OCI-LY1 (cell line): ENCODE results near the gene GABBR2.

Experiments used
- H2AFZ ChIP-seq: fragments of 200-600 bp; sonication (generic), shearing (Covaris generic); 2 replicates; pipeline ENCODE4 v1.6.0; 2014; ENCODE audit warnings: antibody characterized with exemption, mild to moderate bottlenecking, low read length
- H3F3A ChIP-seq: fragments of 200-600 bp; sonication (generic), shearing (Covaris generic); 2 replicates; pipeline ENCODE4 v1.6.0; 2014; ENCODE audit warnings: mild to moderate bottlenecking, antibody characterized with exemption, low read length, moderate library complexity; ENCODE audit not compliant: insufficient read depth
- H3K27ac ChIP-seq: fragments of 200-600 bp; sonication (generic); 2 replicates; pipeline ENCODE4 v1.5.1; 2014; ENCODE audit warnings: low read length, mixed run types, mild to moderate bottlenecking, low read depth; ENCODE audit not compliant: poor library complexity, severe bottlenecking
- H3K27me3 ChIP-seq: fragments of 200-600 bp; sonication (generic); 2 replicates; pipeline ENCODE4 v1.6.0; 2014; ENCODE audit warnings: antibody characterized with exemption, mild to moderate bottlenecking, low read length, moderate library complexity; ENCODE audit not compliant: insufficient read depth
- H3K36me3 ChIP-seq: fragments of 200-600 bp; sonication (generic); 2 replicates; pipeline ENCODE4 v1.6.1; 2014; ENCODE audit warnings: mild to moderate bottlenecking, antibody characterized with exemption, low read length, moderate library complexity, mixed read lengths; ENCODE audit not compliant: insufficient read depth
- H3K4me1 ChIP-seq: fragments of 200-600 bp; sonication (generic); 2 replicates; pipeline ENCODE4 v1.5.1; 2014; ENCODE audit warnings: mild to moderate bottlenecking, low read length, moderate library complexity; ENCODE audit not compliant: insufficient read depth, severe bottlenecking
- H3K4me2 ChIP-seq: fragments of 200-600 bp; sonication (generic), shearing (Covaris generic); 2 replicates; pipeline ENCODE4 v1.6.1; 2014; ENCODE audit warnings: low read length
- H3K4me3 ChIP-seq: fragments of 200-600 bp; sonication (generic); 2 replicates; pipeline ENCODE4 v1.5.1; 2014; ENCODE audit warnings: low read length, low read depth, mild to moderate bottlenecking, mixed read lengths; ENCODE audit not compliant: poor library complexity, severe bottlenecking
- H3K79me2 ChIP-seq: fragments of 200-600 bp; shearing (Covaris generic); 2 replicates; pipeline ENCODE4 v1.6.1; 2016; ENCODE audit warnings: mixed run types, low read length, mixed read lengths; ENCODE audit not compliant: insufficient read depth
- H3K9ac ChIP-seq: fragments of 200-600 bp; sonication (generic), shearing (Covaris generic); 2 replicates; pipeline ENCODE4 v1.6.1; 2014; ENCODE audit warnings: mild to moderate bottlenecking, low read length, mixed read lengths
- H3K9me2 ChIP-seq: fragments of 200-600 bp; sonication (generic), shearing (Covaris generic); 2 replicates; pipeline ENCODE4 v1.6.1; 2014; ENCODE audit warnings: low read depth, mild to moderate bottlenecking, low read length, mixed read lengths
- H3K9me3 ChIP-seq: fragments of 200-600 bp; shearing (Covaris generic); 2 replicates; pipeline ENCODE4 v1.6.1; 2014; ENCODE audit warnings: low read length, mixed read lengths
- H4K20me1 ChIP-seq: fragments of 200-600 bp; sonication (generic), shearing (Covaris generic); 2 replicates; pipeline ENCODE4 v1.6.0; 2016; ENCODE audit warnings: mild to moderate bottlenecking, low read length; ENCODE audit not compliant: insufficient read depth
- EZH2 ChIP-seq: fragments of 200-600 bp; sonication (generic), shearing (Covaris generic); IDR thresholded peaks from 2 replicates; pipeline ENCODE4 v1.8.0; 2017; ENCODE audit warnings: borderline replicate concordance, mixed run types, mild to moderate bottlenecking, antibody characterized with exemption, low read length, moderate library complexity, mixed read lengths
- TF ChIP-seq, protein P1 (sequence below): fragments of 200-600 bp; sonication (generic), shearing (Covaris generic); IDR thresholded peaks from 2 replicates; pipeline ENCODE4 v1.5.1; 2017; ENCODE audit warnings: mild to moderate bottlenecking, antibody characterized with exemption, low read length, moderate library complexity, mixed read lengths

GABBR2 gene

DNA sequence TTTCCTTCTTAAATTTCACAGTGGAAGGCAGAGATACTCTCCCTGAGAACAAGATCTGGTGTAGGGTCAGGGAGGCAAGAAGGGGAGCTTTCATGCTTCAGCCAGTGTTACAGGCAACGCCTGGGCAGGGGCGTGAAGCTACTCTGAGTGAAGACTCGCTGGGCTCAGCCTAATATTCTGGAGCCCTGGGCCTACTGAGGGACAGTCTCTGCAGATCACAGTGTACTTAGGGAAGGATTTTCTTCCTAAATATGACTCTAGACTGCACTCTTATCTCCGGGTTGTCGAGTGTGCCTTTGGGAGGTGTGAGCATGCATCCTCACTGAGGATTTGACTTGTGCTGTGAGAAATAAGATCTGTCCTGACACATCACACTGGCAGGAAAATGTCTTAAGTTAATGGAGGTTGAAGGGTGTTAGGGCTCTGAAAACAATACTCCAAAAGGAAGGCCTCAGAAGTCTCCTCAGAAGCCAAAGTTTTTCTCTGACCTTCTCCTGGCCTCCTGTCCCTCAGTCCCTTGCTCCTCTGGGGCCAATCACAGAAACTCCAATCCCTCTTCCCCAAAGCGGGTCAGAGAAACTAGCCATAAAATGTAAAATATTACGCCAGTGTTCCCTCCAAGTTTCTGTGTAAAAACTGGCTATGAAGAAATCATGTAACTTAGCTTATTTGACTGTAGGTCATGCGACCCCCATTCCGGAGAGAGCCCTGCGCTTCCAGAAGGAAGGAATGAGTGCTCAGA is 296.5 kb downstream of the GABBR2 start:
- H3K4me1 ChIP-seq = no peaks in the 10 kb centered on the region
- no peaks in the 10 kb centered on the region for H3K9me2 ChIP-seq
- no peaks in the 10 kb centered on the region for H3K79me2 ChIP-seq
- no peak overlapping the region for H3K27ac ChIP-seq
- H3K9ac ChIP-seq = no peak overlapping the region
- no peak for TF ChIP-seq EZH2
- H3F3A ChIP-seq = no peaks in the 10 kb centered on the region
- no peak overlapping the region for H3K4me2 ChIP-seq
- H3K9me3 ChIP-seq = no peaks in the 10 kb centered on the region
- H3K27me3 ChIP-seq = no peaks in the 10 kb centered on the region
- H3K36me3 ChIP-seq = no peaks in the 10 kb centered on the region
- no peak overlapping the region for H3K4me3 ChIP-seq
- no peak overlapping the region for H2AFZ ChIP-seq
- H4K20me1 ChIP-seq = no peaks in the 10 kb centered on the region

DNA sequence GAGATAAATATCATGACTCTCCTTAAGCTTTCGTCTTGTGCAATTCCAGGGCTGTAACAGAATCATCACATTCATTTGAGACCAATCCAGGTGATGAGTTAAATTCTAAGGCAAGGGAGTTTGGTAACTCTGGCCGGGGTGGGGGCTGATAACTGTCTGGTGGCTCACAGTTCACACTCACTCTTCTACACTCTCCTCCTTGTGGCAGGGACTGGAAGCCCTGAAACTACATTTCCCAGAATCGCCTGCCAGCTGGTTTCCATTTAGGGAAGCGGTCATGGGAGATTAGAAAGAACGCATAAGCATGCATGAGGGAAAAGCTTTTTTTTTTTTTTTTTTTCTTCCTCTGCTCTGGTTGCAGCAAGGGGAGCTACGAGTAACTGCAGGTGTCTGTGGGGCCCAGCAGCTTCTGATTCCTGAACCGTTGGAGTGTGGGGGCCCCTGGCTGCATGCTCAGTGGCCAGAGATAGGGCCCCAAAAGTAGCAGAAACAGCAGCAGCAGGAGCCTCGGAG is 298.5 kb downstream of the GABBR2 start:
- Histone ChIP-seq H3K36me3 (no peaks in the 10 kb centered on the region), H3K27me3 (no peaks in the 10 kb centered on the region), H3K9ac (no peak overlapping the region), H3K9me2 (no peaks in the 10 kb centered on the region), H3K9me3 (no peaks in the 10 kb centered on the region), H3K27ac (no peak overlapping the region), H3F3A (no peaks in the 10 kb centered on the region), H3K4me1 (no peaks in the 10 kb centered on the region), H4K20me1 (no peaks in the 10 kb centered on the region), H2AFZ (no peak overlapping the region), H3K79me2 (no peaks in the 10 kb centered on the region), H3K4me2 (no peak overlapping the region), H3K4me3 (no peak overlapping the region)
- TF ChIP-seq EZH2 = no peak
- TF ChIP-seq, protein P1, sequence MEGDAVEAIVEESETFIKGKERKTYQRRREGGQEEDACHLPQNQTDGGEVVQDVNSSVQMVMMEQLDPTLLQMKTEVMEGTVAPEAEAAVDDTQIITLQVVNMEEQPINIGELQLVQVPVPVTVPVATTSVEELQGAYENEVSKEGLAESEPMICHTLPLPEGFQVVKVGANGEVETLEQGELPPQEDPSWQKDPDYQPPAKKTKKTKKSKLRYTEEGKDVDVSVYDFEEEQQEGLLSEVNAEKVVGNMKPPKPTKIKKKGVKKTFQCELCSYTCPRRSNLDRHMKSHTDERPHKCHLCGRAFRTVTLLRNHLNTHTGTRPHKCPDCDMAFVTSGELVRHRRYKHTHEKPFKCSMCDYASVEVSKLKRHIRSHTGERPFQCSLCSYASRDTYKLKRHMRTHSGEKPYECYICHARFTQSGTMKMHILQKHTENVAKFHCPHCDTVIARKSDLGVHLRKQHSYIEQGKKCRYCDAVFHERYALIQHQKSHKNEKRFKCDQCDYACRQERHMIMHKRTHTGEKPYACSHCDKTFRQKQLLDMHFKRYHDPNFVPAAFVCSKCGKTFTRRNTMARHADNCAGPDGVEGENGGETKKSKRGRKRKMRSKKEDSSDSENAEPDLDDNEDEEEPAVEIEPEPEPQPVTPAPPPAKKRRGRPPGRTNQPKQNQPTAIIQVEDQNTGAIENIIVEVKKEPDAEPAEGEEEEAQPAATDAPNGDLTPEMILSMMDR = no peak

DNA sequence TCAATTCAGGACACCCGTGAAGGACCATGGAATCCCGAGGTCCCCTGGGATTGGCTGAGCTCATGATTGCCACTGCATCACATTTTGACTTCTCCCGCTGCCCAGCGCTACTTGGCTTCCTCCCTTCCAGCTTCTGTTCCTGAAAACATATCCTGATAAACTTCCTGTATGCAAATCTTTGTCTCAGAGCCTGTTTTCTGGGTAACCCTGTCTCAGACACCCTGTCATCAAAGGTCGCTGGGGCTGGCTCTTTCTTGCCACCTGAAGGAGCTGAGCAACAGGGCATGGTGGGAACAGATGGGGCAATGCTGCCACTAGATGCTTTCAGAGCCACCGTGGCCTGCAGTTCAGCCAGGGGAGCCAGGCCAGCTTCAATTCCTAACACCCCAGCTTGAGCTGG is 299.0 kb downstream of the GABBR2 start:
- no peak overlapping the region for H3K27ac ChIP-seq
- H3K4me1 ChIP-seq = no peaks in the 10 kb centered on the region
- TF ChIP-seq, protein P1 = no peak
- TF ChIP-seq EZH2 = no peak
- no peak overlapping the region for H3K4me3 ChIP-seq
- no peaks in the 10 kb centered on the region for H4K20me1 ChIP-seq
- H3K9me2 ChIP-seq = no peaks in the 10 kb centered on the region
- H3K9ac ChIP-seq = no peak overlapping the region
- no peak overlapping the region for H3K4me2 ChIP-seq
- no peaks in the 10 kb centered on the region for H3K79me2 ChIP-seq
- no peaks in the 10 kb centered on the region for H3K27me3 ChIP-seq
- no peak overlapping the region for H2AFZ ChIP-seq
- H3F3A ChIP-seq = no peaks in the 10 kb centered on the region
- no peaks in the 10 kb centered on the region for H3K36me3 ChIP-seq
- H3K9me3 ChIP-seq = no peaks in the 10 kb centered on the region

DNA sequence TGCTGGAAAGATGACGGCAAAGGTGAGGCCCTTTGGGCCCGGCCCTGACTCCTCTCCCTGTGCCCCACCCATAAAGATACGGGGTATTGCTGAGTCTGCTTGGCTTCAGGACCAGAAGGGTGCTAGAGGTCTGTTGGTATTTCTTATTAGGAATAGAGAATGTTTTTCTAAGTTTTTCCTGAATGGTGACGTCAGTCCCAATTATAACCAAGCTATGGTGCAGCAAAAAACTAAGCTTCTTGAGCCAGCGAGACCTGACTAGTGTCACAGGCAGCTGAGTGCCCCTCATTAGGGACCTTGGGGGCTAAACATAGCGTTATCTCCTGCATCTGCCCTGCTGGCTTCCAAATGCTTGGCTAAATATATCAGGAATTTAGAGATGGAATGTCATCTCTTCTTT is 302.3 kb downstream of the GABBR2 start:
- Histone ChIP-seq H3K79me2 (no peaks in the 10 kb centered on the region), H3K36me3 (no peaks in the 10 kb centered on the region), H3K4me3 (no peak overlapping the region), H3K9me2 (no peaks in the 10 kb centered on the region), H3K27ac (no peak overlapping the region), H2AFZ (no peak overlapping the region), H3K9me3 (no peaks in the 10 kb centered on the region), H3K4me2 (no peak overlapping the region), H3K9ac (no peak overlapping the region), H3K27me3 (no peaks in the 10 kb centered on the region), H3F3A (no peaks in the 10 kb centered on the region), H3K4me1 (no peaks in the 10 kb centered on the region), H4K20me1 (no peaks in the 10 kb centered on the region)
- no peak for TF ChIP-seq EZH2
- TF ChIP-seq, protein P1 = no peak
